ENCODE results near the gene SUMF1. TPM values are rescaled to one million over a fixed set of nuclear protein-coding genes. Genes with fewer than 3 reads are reported as not detected.

SUMF1 gene
- total RNA-seq, 1 experiment from 2014 or later: 79.1 TPM

DNA sequence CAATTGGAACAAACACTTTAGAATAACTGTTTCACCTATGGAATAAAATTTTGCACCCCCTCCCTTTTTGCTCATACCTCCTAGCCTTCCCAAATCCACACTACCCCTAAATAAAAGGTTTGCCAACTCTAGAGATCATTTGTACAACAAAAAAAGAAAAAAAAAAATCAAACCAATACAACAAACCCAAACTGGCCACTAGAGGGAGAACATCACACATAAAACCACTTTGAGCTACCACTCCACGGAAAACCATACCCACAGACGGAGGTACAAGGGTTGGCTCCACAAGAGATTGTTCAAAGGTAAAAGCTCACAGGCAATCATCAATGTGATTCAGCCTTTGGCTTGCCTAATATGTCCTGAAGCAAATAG, 116.3 kb downstream of the SUMF1 start:
- Histone ChIP-seq H3K4me2 (ENCODE audit: low read length) (no peak overlapping the region), H4K20me1 (ENCODE audit: low read length) (no peaks in the 10 kb centered on the region)
- DNase-seq: peak; percentile 76

DNA sequence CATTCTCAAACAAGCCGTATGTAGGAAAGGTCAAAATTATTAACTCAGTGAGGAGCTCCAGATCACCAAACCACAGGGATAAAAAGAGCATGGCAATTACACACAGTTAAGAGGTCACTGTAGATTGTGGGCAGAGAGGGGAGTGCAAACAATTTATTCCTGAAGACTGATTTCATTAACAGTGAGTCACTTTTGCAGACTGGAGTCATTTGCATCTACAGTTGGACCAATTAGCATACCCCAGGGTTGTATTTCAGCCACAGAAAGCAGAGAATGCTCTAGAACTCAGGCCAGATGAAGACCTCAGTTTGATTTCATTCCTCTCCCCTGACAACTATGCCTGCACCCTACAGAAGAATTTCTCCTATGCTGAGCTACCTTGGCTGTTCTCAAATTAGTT, 123.8 kb downstream of the SUMF1 start:
- H3F3A ChIP-seq (ENCODE audit: low read length, unreplicated experiment): no peaks in the 10 kb centered on the region
- DNase-seq (no peak), ATAC-seq (peak; percentile 75)
- no peak overlapping the region for H3K4me3 ChIP-seq (ENCODE audit: low read length)
- TF ChIP-seq EZH2phosphoT487 (IDR thresholded peaks at IDR 0.05; ENCODE audit: borderline replicate concordance, low read length): no peak
- TF ChIP-seq, protein P1, sequence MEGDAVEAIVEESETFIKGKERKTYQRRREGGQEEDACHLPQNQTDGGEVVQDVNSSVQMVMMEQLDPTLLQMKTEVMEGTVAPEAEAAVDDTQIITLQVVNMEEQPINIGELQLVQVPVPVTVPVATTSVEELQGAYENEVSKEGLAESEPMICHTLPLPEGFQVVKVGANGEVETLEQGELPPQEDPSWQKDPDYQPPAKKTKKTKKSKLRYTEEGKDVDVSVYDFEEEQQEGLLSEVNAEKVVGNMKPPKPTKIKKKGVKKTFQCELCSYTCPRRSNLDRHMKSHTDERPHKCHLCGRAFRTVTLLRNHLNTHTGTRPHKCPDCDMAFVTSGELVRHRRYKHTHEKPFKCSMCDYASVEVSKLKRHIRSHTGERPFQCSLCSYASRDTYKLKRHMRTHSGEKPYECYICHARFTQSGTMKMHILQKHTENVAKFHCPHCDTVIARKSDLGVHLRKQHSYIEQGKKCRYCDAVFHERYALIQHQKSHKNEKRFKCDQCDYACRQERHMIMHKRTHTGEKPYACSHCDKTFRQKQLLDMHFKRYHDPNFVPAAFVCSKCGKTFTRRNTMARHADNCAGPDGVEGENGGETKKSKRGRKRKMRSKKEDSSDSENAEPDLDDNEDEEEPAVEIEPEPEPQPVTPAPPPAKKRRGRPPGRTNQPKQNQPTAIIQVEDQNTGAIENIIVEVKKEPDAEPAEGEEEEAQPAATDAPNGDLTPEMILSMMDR (conservative IDR thresholded peaks at IDR 0.05; ENCODE audit: low read depth, low read length): no peak
- TF ChIP-seq EZH2 (IDR thresholded peaks at IDR 0.05; ENCODE audit: low read length, unreplicated experiment): no peak
- H3K4me2 ChIP-seq (ENCODE audit: low read length): no peak overlapping the region
- H3K9me3 ChIP-seq (ENCODE audit: low read length): no peaks in the 10 kb centered on the region
- no peaks in the 10 kb centered on the region for H3K27me3 ChIP-seq (ENCODE audit: low read length)
- no peaks in the 10 kb centered on the region for H4K20me1 ChIP-seq (ENCODE audit: low read length)
- H2AFZ ChIP-seq (ENCODE audit: low read length): no peak overlapping the region
- ChIA-PET POLR2A (ENCODE audit: unreplicated experiment) (no interaction called here), CTCF (no interaction called here)
- no peak overlapping the region for H3K9ac ChIP-seq (ENCODE audit: low read length)
- intact Hi-C loops (cut with micrococcal nuclease): no loop called here
- no peak overlapping the region for H3K27ac ChIP-seq (ENCODE audit: low read length)
- H3K79me2 ChIP-seq (ENCODE audit: low read length): no peaks in the 10 kb centered on the region
- no TSS peak for BruUV-seq (replicated peaks)
- no peaks in the 10 kb centered on the region for H3K36me3 ChIP-seq (ENCODE audit: low read depth, low read length)
- H3K9me2 ChIP-seq (replicated peaks; ENCODE audit: low read length): no peaks in the 10 kb centered on the region
- no peaks in the 10 kb centered on the region for H3K4me1 ChIP-seq (ENCODE audit: insufficient read depth, low read length)

More for the DNA sequence above, 116.3 kb downstream of the SUMF1 start:
- Histone ChIP-seq H3K4me1 (ENCODE audit: insufficient read depth, low read length) (peaks cover 10% of the 10 kb centered on the region), H3K79me2 (ENCODE audit: low read length) (no peaks in the 10 kb centered on the region), H3K4me3 (ENCODE audit: low read length) (no peak overlapping the region), H2AFZ (ENCODE audit: low read length) (no peak overlapping the region), H3K27me3 (ENCODE audit: low read length) (no peaks in the 10 kb centered on the region), H3K27ac (ENCODE audit: low read length) (no peak overlapping the region), H3F3A (ENCODE audit: low read length, unreplicated experiment) (no peaks in the 10 kb centered on the region), H3K9ac (ENCODE audit: low read length) (no peak overlapping the region; the same call in 1 of the 2 replicates), H3K9me2 (replicated peaks; ENCODE audit: low read length) (no peaks in the 10 kb centered on the region), H3K9me3 (ENCODE audit: low read length) (no peaks in the 10 kb centered on the region), H3K36me3 (ENCODE audit: low read depth, low read length) (no peaks in the 10 kb centered on the region)
- ATAC-seq: peak; percentile 78
- no TSS peak for BruUV-seq (replicated peaks)
- TF ChIP-seq, protein P1 (conservative IDR thresholded peaks at IDR 0.05; ENCODE audit: low read depth, low read length): peak; percentile 93
- no peak for TF ChIP-seq EZH2 (IDR thresholded peaks at IDR 0.05; ENCODE audit: low read length, unreplicated experiment)
- CTCF ChIA-PET: interaction anchor here (0.6 to 1.8 kb wide), 13 partner anchors 56 to 663 kb away, joined by 3 to 16 read pairs (median 4); partner anchors contain the start of gene ITPR1
- intact Hi-C loops (cut with micrococcal nuclease): loop anchor here (1.0 to 5.0 kb wide), 5 partner anchors 66 to 283 kb away; no protein-coding TSS in a partner anchor
- POLR2A ChIA-PET (ENCODE audit: unreplicated experiment): interaction anchor here (0.7 kb wide), 1 partner anchor 143 kb away, joined by 9 read pairs; no protein-coding TSS in a partner anchor

DNA sequence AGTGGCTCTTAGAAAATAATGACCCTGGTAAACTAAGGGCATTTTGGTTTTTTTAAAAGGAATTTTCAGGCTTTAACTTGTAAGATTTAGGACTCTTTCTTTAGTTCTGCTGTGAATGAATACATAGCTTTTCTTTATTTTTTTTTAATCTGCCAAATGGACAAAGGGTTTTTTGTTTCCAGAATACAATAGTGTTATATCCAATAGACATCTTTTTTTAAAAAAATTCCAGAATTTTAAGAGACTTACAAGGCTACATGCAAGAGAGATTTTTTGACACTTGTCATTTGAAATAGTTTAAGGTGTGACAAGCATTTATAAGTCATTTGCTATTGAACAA, 125.8 kb downstream of the SUMF1 start:
- no peak overlapping the region for H3K4me2 ChIP-seq (ENCODE audit: low read length)
- intact Hi-C loops (cut with micrococcal nuclease): no loop called here
- H3F3A ChIP-seq (ENCODE audit: low read length, unreplicated experiment): no peaks in the 10 kb centered on the region
- POLR2A ChIA-PET (ENCODE audit: unreplicated experiment): no interaction called here
- TF ChIP-seq, protein P1 (conservative IDR thresholded peaks at IDR 0.05; ENCODE audit: low read depth, low read length): no peak
- TF ChIP-seq EZH2 (IDR thresholded peaks at IDR 0.05; ENCODE audit: low read length, unreplicated experiment) (no peak), EZH2phosphoT487 (IDR thresholded peaks at IDR 0.05; ENCODE audit: borderline replicate concordance, low read length) (no peak)
- CTCF ChIA-PET: no interaction called here
- H3K27ac ChIP-seq (ENCODE audit: low read length): no peak overlapping the region
- H3K4me1 ChIP-seq (ENCODE audit: insufficient read depth, low read length): no peaks in the 10 kb centered on the region
- H3K9me2 ChIP-seq (replicated peaks; ENCODE audit: low read length): no peaks in the 10 kb centered on the region
- no peak for DNase-seq
- no peaks in the 10 kb centered on the region for H3K79me2 ChIP-seq (ENCODE audit: low read length)
- H3K27me3 ChIP-seq (ENCODE audit: low read length): no peaks in the 10 kb centered on the region
- no peaks in the 10 kb centered on the region for H3K36me3 ChIP-seq (ENCODE audit: low read depth, low read length)
- H4K20me1 ChIP-seq (ENCODE audit: low read length): no peaks in the 10 kb centered on the region
- no peak overlapping the region for H3K9ac ChIP-seq (ENCODE audit: low read length)
- no peak for ATAC-seq
- H2AFZ ChIP-seq (ENCODE audit: low read length): no peak overlapping the region
- H3K9me3 ChIP-seq (ENCODE audit: low read length): no peaks in the 10 kb centered on the region
- no peak overlapping the region for H3K4me3 ChIP-seq (ENCODE audit: low read length)
- no TSS peak for BruUV-seq (replicated peaks)

Measured in PC-3 (cell line).